Loucy (cell line): ENCODE data around the gene PHTF2.

Experiments used
- H2AFZ ChIP-seq: fragments of 200-600 bp; sonication (generic); 2 replicates; pipeline ENCODE4 v1.6.0; 2016; ENCODE audit warnings: antibody characterized with exemption, mild to moderate bottlenecking, low read length, moderate library complexity
- H3F3A ChIP-seq: fragments of 200-600 bp; 2 replicates; pipeline ENCODE4 v1.6.0; 2016; ENCODE audit warnings: antibody characterized with exemption, low read depth, mild to moderate bottlenecking
- H3K27me3 ChIP-seq: fragments of 200-600 bp; sonication (generic); 2 replicates; pipeline ENCODE4 v1.6.1; 2014; ENCODE audit warnings: low read length, mild to moderate bottlenecking; ENCODE audit not compliant: insufficient read depth, poor library complexity, severe bottlenecking
- H3K36me3 ChIP-seq: fragments of 200-600 bp; sonication (generic); 2 replicates; pipeline ENCODE4 v1.6.1; 2016; ENCODE audit warnings: low read length; ENCODE audit not compliant: insufficient read depth
- H3K4me1 ChIP-seq: fragments of 200-600 bp; sonication (generic); 2 replicates; pipeline ENCODE4 v1.5.1; 2014; ENCODE audit warnings: low read length, mild to moderate bottlenecking; ENCODE audit not compliant: insufficient read depth, poor library complexity, severe bottlenecking
- H3K4me2 ChIP-seq: fragments of 200-600 bp; sonication (generic); 2 replicates; pipeline ENCODE4 v1.6.0; 2014; ENCODE audit warnings: antibody characterized with exemption, low read length, low read depth, mild to moderate bottlenecking; ENCODE audit not compliant: poor library complexity, severe bottlenecking
- H3K4me3 ChIP-seq: fragments of 200-600 bp; sonication (generic); 2 replicates; pipeline ENCODE4 v1.5.1; 2014; ENCODE audit warnings: low read length, mild to moderate bottlenecking, mixed read lengths; ENCODE audit not compliant: poor library complexity, severe bottlenecking
- H3K79me2 ChIP-seq: fragments of 200-600 bp; sonication (generic); 2 replicates; pipeline ENCODE4 v1.6.1; 2014; ENCODE audit warnings: low read length; ENCODE audit not compliant: insufficient read depth
- H3K9ac ChIP-seq: fragments of 200-600 bp; sonication (generic); 2 replicates; pipeline ENCODE4 v1.6.0; 2014; ENCODE audit warnings: mild to moderate bottlenecking, low read depth, low read length, moderate library complexity; ENCODE audit not compliant: poor library complexity, severe bottlenecking
- H3K9me2 ChIP-seq: fragments of 200-600 bp; sonication (generic); replicated peaks from 2 replicates; pipeline ENCODE4 v1.6.1; 2016; ENCODE audit warnings: low read depth, low read length, mixed read lengths
- H3K9me3 ChIP-seq: fragments of 200-600 bp; sonication (generic); 2 replicates; pipeline ENCODE4 v1.6.1; 2014; ENCODE audit warnings: mild to moderate bottlenecking, antibody characterized with exemption, low read length, low read depth; ENCODE audit not compliant: insufficient read depth
- H4K20me1 ChIP-seq: fragments of 200-600 bp; sonication (generic); 2 replicates; pipeline ENCODE4 v1.6.0; 2014; ENCODE audit warnings: antibody characterized with exemption, low read length, mild to moderate bottlenecking; ENCODE audit not compliant: insufficient read depth, poor library complexity, severe bottlenecking
- CTCF ChIP-seq: fragments of 200-600 bp; sonication (generic); conservative IDR thresholded peaks from 2 replicates; pipeline ENCODE4 v1.5.1; 2014; ENCODE audit warnings: mild to moderate bottlenecking, antibody characterized with exemption, low read length
- EZH2phosphoT487 ChIP-seq: fragments of 200-600 bp; IDR thresholded peaks from 2 replicates; pipeline ENCODE4 v1.6.1; 2018; ENCODE audit warnings: antibody characterized with exemption, mild to moderate bottlenecking, moderate library complexity, borderline replicate concordance

The PHTF2 gene

GRCh38 chr7:77960336-77960735 is 161.8 kb downstream of the PHTF2 start:
- TF ChIP-seq CTCF (no peak), EZH2phosphoT487 (no peak)
- H3K9me2 ChIP-seq = no peaks in the 10 kb centered on the region
- no peaks in the 10 kb centered on the region for H3K79me2 ChIP-seq
- no peak overlapping the region for H3K9ac ChIP-seq
- no peak overlapping the region for H2AFZ ChIP-seq
- H3K4me3 ChIP-seq = no peak overlapping the region
- no peak overlapping the region for H3K4me2 ChIP-seq
- no peaks in the 10 kb centered on the region for H3K4me1 ChIP-seq
- H4K20me1 ChIP-seq = no peaks in the 10 kb centered on the region
- no peaks in the 10 kb centered on the region for H3F3A ChIP-seq
- H3K36me3 ChIP-seq = no peaks in the 10 kb centered on the region
- H3K9me3 ChIP-seq = no peaks in the 10 kb centered on the region
- no peaks in the 10 kb centered on the region for H3K27me3 ChIP-seq

- Histone ChIP-seq H2AFZ (no peak overlapping the region), H3K4me1 (no peaks in the 10 kb centered on the region), H3K9ac (no peak overlapping the region), H3F3A (no peaks in the 10 kb centered on the region), H3K36me3 (no peaks in the 10 kb centered on the region), H3K79me2 (no peaks in the 10 kb centered on the region), H3K9me3 (no peaks in the 10 kb centered on the region), H3K9me2 (no peaks in the 10 kb centered on the region), H3K27me3 (no peaks in the 10 kb centered on the region), H4K20me1 (no peaks in the 10 kb centered on the region), H3K4me3 (no peak overlapping the region), H3K4me2 (no peak overlapping the region)
- TF ChIP-seq CTCF (no peak), EZH2phosphoT487 (no peak)
These were observed 168.9 kb downstream of the PHTF2 start for GRCh38 chr7:77967429-77967828.

- Histone ChIP-seq H3F3A (no peaks in the 10 kb centered on the region), H3K9me3 (no peaks in the 10 kb centered on the region), H3K27me3 (no peaks in the 10 kb centered on the region), H4K20me1 (no peaks in the 10 kb centered on the region), H3K4me2 (no peak overlapping the region), H3K4me3 (no peak overlapping the region), H3K36me3 (no peaks in the 10 kb centered on the region), H3K9me2 (no peaks in the 10 kb centered on the region), H3K9ac (no peak overlapping the region), H3K4me1 (peaks cover 6% of the 10 kb centered on the region), H2AFZ (no peak overlapping the region), H3K79me2 (no peaks in the 10 kb centered on the region)
- TF ChIP-seq EZH2phosphoT487 (no peak), CTCF (no peak)
These were observed 173.2 kb downstream of the PHTF2 start for GRCh38 chr7:77971726-77972125.
